ENCODE results near the gene PRAMEF2.
A peak's percentile ranks its signal among the peaks of the same experiment; 100 is the strongest.
"Not testable (repeated sequence)": the region's sequence is repeated elsewhere in the genome, so short reads cannot be mapped to it uniquely, and the experiment has no call there.

The PRAMEF2 gene

GRCh38 chr1:12856786-12857185, at the start of gene PRAMEF2:
Gene PRAMEF2, plus strand, starts transcription at chr1:12857086. Its CDS starts 1,924 bp downstream, at chr1:12859010.
- not testable (repeated sequence) for H3K4me1 Mint-ChIP-seq; H3K4me3 Mint-ChIP-seq; ATAC-seq (replicated peaks); H3K27ac Mint-ChIP-seq; H3K36me3 Mint-ChIP-seq; DNase-seq; H3K27me3 Mint-ChIP-seq; H3K9me3 Mint-ChIP-seq

GRCh38 chr1:12809933-12810332, 47.0 kb upstream of the PRAMEF2 start:
- DNase-seq, result no peak
- no peak for ATAC-seq (replicated peaks)
- Mint-ChIP-seq H3K27me3 (peaks cover 10 to 33% of the 10 kb centered on the region in 2 donors), H3K27ac (no peak overlapping the region), H3K9me3 (peaks cover 10 to 12% of the 10 kb centered on the region in 2 donors), H3K4me3 (no peak overlapping the region), H3K4me1 (peaks cover 0 to 2% of the 10 kb centered on the region in 2 donors), H3K36me3 (no peaks in the 10 kb centered on the region)

GRCh38 chr1:12810691-12811408, 46.0 kb upstream of the PRAMEF2 start:
- Mint-ChIP-seq H3K36me3 (no peaks in the 10 kb centered on the region), H3K27me3 (peaks cover 10 to 27% of the 10 kb centered on the region in 2 donors), H3K9me3 (peaks cover 6 to 8% of the 10 kb centered on the region in 2 donors), H3K4me3 (no peak overlapping the region), H3K27ac (no peak overlapping the region), H3K4me1 (peaks cover 0 to 2% of the 10 kb centered on the region in 2 donors)
- no peak for ATAC-seq (replicated peaks)
- no peak for DNase-seq

- ATAC-seq (replicated peaks) (no peak), DNase-seq (no peak)
- Mint-ChIP-seq H3K9me3 (peaks cover 6 to 8% of the 10 kb centered on the region in 2 donors), H3K27me3 (peaks cover 10 to 27% of the 10 kb centered on the region in 2 donors), H3K4me1 (peaks cover 0 to 2% of the 10 kb centered on the region in 2 donors), H3K4me3 (no peak overlapping the region), H3K36me3 (no peaks in the 10 kb centered on the region), H3K27ac (peak overlapping the region; percentile 53)
Measured at GRCh38 chr1:12811409-12811784, 45.5 kb upstream of the PRAMEF2 start.

- H3K4me3 Mint-ChIP-seq; H3K27ac Mint-ChIP-seq; DNase-seq; H3K27me3 Mint-ChIP-seq; H3K4me1 Mint-ChIP-seq; H3K36me3 Mint-ChIP-seq; ATAC-seq (replicated peaks); H3K9me3 Mint-ChIP-seq: not testable (repeated sequence)
Measured at GRCh38 chr1:12819061-12819460, 37.8 kb upstream of the PRAMEF2 start.

GRCh38 chr1:12831310-12831709, 25.6 kb upstream of the PRAMEF2 start, which contains the start of gene PRAMEF11:
Gene PRAMEF11, minus strand, starts transcription at chr1:12831410. Its CDS starts 2,621 bp downstream, at chr1:12828789.
- H3K36me3 Mint-ChIP-seq; H3K27me3 Mint-ChIP-seq; H3K4me1 Mint-ChIP-seq; H3K4me3 Mint-ChIP-seq; H3K27ac Mint-ChIP-seq; ATAC-seq (replicated peaks); H3K9me3 Mint-ChIP-seq; DNase-seq: not testable (repeated sequence)

GRCh38 chr1:12833251-12833650, 23.6 kb upstream of the PRAMEF2 start:
- not testable (repeated sequence) for H3K4me1 Mint-ChIP-seq; DNase-seq; H3K4me3 Mint-ChIP-seq; H3K9me3 Mint-ChIP-seq; ATAC-seq (replicated peaks); H3K27me3 Mint-ChIP-seq; H3K36me3 Mint-ChIP-seq; H3K27ac Mint-ChIP-seq

GRCh38 chr1:12848620-12849019, 8.3 kb upstream of the PRAMEF2 start, which contains the start of gene HNRNPCL1:
Gene HNRNPCL1, minus strand, starts transcription at chr1:12848720. Its CDS starts 431 bp downstream, at chr1:12848289.
- ATAC-seq (replicated peaks); H3K36me3 Mint-ChIP-seq; H3K27me3 Mint-ChIP-seq; DNase-seq; H3K27ac Mint-ChIP-seq; H3K9me3 Mint-ChIP-seq; H3K4me3 Mint-ChIP-seq; H3K4me1 Mint-ChIP-seq: not testable (repeated sequence)

- Mint-ChIP-seq H3K36me3 (no peaks in the 10 kb centered on the region), H3K4me1 (no peaks in the 10 kb centered on the region), H3K27me3 (peaks cover 0 to 9% of the 10 kb centered on the region in 2 donors), H3K4me3 (no peak overlapping the region), H3K27ac (no peak overlapping the region), H3K9me3 (peaks cover 6 to 8% of the 10 kb centered on the region in 2 donors)
- no peak for DNase-seq
- ATAC-seq (replicated peaks), result peak in 1 of 2 donors; percentile 38
Measured at GRCh38 chr1:12851779-12852178, 5.1 kb upstream of the PRAMEF2 start.

- not testable (repeated sequence) for H3K4me3 Mint-ChIP-seq; H3K36me3 Mint-ChIP-seq; DNase-seq; H3K9me3 Mint-ChIP-seq; H3K27me3 Mint-ChIP-seq; ATAC-seq (replicated peaks); H3K27ac Mint-ChIP-seq; H3K4me1 Mint-ChIP-seq
Measured at GRCh38 chr1:12863131-12863880, 6.4 kb downstream of the PRAMEF2 start.

- H3K36me3 Mint-ChIP-seq; H3K27me3 Mint-ChIP-seq; ATAC-seq (replicated peaks); H3K4me3 Mint-ChIP-seq; H3K27ac Mint-ChIP-seq; H3K9me3 Mint-ChIP-seq; H3K4me1 Mint-ChIP-seq; DNase-seq: not testable (repeated sequence)
Measured at GRCh38 chr1:12878453-12878852, 21.6 kb downstream of the PRAMEF2 start.

- DNase-seq; H3K9me3 Mint-ChIP-seq; ATAC-seq (replicated peaks); H3K4me3 Mint-ChIP-seq; H3K36me3 Mint-ChIP-seq; H3K27ac Mint-ChIP-seq; H3K4me1 Mint-ChIP-seq; H3K27me3 Mint-ChIP-seq: not testable (repeated sequence)
Measured at GRCh38 chr1:12886101-12886500, 29.2 kb downstream of the PRAMEF2 start, which contains the start of gene PRAMEF4. Gene PRAMEF4, minus strand, starts transcription at chr1:12886201. Its CDS starts 2,807 bp downstream, at chr1:12883394.

GRCh38 chr1:12898170-12898569, 41.3 kb downstream of the PRAMEF2 start, which contains the start of gene PRAMEF10:
Gene PRAMEF10, minus strand, starts transcription at chr1:12898270. Its CDS starts 2,423 bp downstream, at chr1:12895847.
- not testable (repeated sequence) for H3K36me3 Mint-ChIP-seq; H3K9me3 Mint-ChIP-seq; DNase-seq; ATAC-seq (replicated peaks); H3K4me3 Mint-ChIP-seq; H3K4me1 Mint-ChIP-seq; H3K27me3 Mint-ChIP-seq; H3K27ac Mint-ChIP-seq

GRCh38 chr1:12899186-12899585, 42.3 kb downstream of the PRAMEF2 start:
- not testable (repeated sequence) for H3K36me3 Mint-ChIP-seq; H3K4me1 Mint-ChIP-seq; H3K4me3 Mint-ChIP-seq; DNase-seq; H3K27ac Mint-ChIP-seq; ATAC-seq (replicated peaks); H3K9me3 Mint-ChIP-seq; H3K27me3 Mint-ChIP-seq
